Breast epithelium (tissue), 4 donors: ENCODE measurements around the gene SLAMF8. TPM values are rescaled to one million over a fixed set of nuclear protein-coding genes. Genes with fewer than 3 reads are reported as not detected.

ENCODE experiments used
- DNase-seq, 2 donors: peaks; one replicate each; pipeline ENCODE4 v3.0.0-alpha.2; 2019; ENCODE audit warnings: low spot score in 2 of 2
- H3K27ac ChIP-seq, 2 donors: fragments of 200-600 bp; sonication (generic) in 1 of 2; one replicate each; pipeline ENCODE4 v1.5.1; 2016 to 2019; ENCODE audit warnings: mild to moderate bottlenecking in 1 of 2
- H3K27me3 ChIP-seq, 2 donors: fragments of 200-600 bp; sonication (generic) in 1 of 2; one replicate each; pipeline versions ENCODE4 v1.5.1 to v1.6.0; 2017 to 2019; ENCODE audit warnings: control low read depth in 1 of 2, mild to moderate bottlenecking in 1 of 2
- H3K36me3 ChIP-seq: fragments of 200-600 bp; one replicate; pipeline ENCODE4 v1.5.1; 2019
- H3K4me1 ChIP-seq, 2 donors: fragments of 200-600 bp; sonication (generic); one replicate each; pipeline ENCODE4 v1.5.1; 2016 to 2019; ENCODE audit warnings: control low read depth in 1 of 2
- H3K4me3 ChIP-seq, 3 donors: fragments of 200-600 bp; sonication (generic); 1 replicate in 2 of 3; 2 replicates in 1 of 3; pipeline ENCODE4 v1.5.1; 2016 to 2019; ENCODE audit warnings: mild to moderate bottlenecking in 3 of 3, moderate library complexity in 2 of 3
- H3K9me3 ChIP-seq, 2 donors: fragments of 200-600 bp; sonication (generic) in 1 of 2; one replicate each; pipeline ENCODE4 v1.5.1; 2016 to 2019; ENCODE audit warnings: control low read depth in 1 of 2
- POLR2A ChIP-seq: fragments of 450-650 bp; IDR thresholded peaks from one replicate; pipeline ENCODE4 v1.6.1; 2016; ENCODE audit warnings: antibody characterized with exemption, mild to moderate bottlenecking, moderate library complexity
- POLR2AphosphoS5 ChIP-seq, 3 donors: sonication (generic); formaldehyde crosslinking; IDR thresholded peaks; one replicate each; pipeline ENCODE4 v1.6.1; 2017; ENCODE audit warnings: antibody characterized with exemption in 3 of 3
- intact Hi-C: fragments of 100-400 bp; cut with DNase I; formaldehyde crosslinking; loops from one replicate; pipeline ENCODE4 v1.15.1; 2023; ENCODE audit warnings: low total_unique reads
- total RNA-seq, 3 donors: library from RNA; depleted of rRNA; stranded (reverse); fragments of >200 nt; gene quantifications; one replicate each; pipeline ENCODE4 v1.1.0, GENCODE V29; 2016
- TF ChIP-seq, protein P1 (sequence below), 3 donors: fragments of 450-650 bp; IDR thresholded peaks; one replicate each; pipeline ENCODE4 v1.5.1; 2016 to 2017; ENCODE audit warnings: antibody characterized with exemption in 3 of 3, mild to moderate bottlenecking in 3 of 3, moderate library complexity in 3 of 3

The SLAMF8 gene
- total RNA-seq, 3 donors from 2014 or later: 2.3 to 15.4 (median 12.3) TPM

DNA sequence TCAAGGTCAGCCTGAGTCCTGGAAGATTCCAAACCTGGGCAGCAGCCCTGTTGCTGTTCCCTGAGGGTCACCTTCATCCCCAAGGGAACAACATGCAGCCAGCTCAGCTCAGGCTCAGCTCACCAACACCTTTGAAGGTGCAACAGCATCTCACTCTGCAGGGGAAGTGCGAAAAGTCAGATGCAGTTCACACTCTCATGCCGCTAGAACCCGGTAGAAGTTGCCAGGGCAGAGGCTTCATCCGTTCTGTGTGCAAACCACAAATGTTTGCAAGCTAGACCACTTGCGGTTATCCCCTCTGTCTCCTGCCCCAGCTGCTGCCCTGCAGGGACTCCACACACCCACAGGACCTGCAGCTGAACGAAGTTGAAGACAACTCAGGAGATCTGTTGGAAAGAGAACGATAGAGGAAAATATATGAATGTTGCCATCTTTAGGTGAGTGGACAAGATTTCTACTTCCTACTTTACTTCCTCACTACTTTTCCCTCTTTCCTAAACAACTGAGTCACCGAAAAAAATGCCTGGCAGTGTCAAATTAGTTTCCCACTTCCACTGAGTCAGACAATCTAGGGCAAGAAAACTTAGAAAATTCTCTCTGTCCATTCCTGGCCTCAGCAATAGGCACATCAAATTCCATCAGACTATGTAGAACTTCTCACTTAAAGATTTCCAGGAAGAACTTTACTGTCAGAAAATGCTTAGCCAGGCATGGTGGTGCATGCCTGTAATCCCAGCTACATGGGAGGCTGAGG, 26.3 kb upstream of the SLAMF8 start:
- DNase-seq: no peak
- Histone ChIP-seq H3K9me3 (no peaks in the 10 kb centered on the region), H3K27ac (no peak overlapping the region), H3K4me1 (no peaks in the 10 kb centered on the region), H3K4me3 (no peak overlapping the region), H3K36me3 (no peaks in the 10 kb centered on the region), H3K27me3 (no peaks in the 10 kb centered on the region)
- TF ChIP-seq POLR2A (no peak), POLR2AphosphoS5 (IDR thresholded peaks at IDR 0.05) (no peak)
- TF ChIP-seq, protein P1, sequence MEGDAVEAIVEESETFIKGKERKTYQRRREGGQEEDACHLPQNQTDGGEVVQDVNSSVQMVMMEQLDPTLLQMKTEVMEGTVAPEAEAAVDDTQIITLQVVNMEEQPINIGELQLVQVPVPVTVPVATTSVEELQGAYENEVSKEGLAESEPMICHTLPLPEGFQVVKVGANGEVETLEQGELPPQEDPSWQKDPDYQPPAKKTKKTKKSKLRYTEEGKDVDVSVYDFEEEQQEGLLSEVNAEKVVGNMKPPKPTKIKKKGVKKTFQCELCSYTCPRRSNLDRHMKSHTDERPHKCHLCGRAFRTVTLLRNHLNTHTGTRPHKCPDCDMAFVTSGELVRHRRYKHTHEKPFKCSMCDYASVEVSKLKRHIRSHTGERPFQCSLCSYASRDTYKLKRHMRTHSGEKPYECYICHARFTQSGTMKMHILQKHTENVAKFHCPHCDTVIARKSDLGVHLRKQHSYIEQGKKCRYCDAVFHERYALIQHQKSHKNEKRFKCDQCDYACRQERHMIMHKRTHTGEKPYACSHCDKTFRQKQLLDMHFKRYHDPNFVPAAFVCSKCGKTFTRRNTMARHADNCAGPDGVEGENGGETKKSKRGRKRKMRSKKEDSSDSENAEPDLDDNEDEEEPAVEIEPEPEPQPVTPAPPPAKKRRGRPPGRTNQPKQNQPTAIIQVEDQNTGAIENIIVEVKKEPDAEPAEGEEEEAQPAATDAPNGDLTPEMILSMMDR (IDR thresholded peaks at IDR 0.05): no peak
- intact Hi-C loops: no loop called here

- no peak for DNase-seq
Observed at GRCh38 chr1:159802111-159802510, 24.6 kb upstream of the SLAMF8 start, which contains the start of gene FCRL6. FCRL6 (plus strand) TSS chr1:159802360; CDS start chr1:159802425, 65 bp downstream.

GRCh38 chr1:159803956-159804689, 22.6 kb upstream of the SLAMF8 start:
- no peaks in the 10 kb centered on the region for H3K36me3 ChIP-seq
- no peak for DNase-seq
- no peaks in the 10 kb centered on the region for H3K27me3 ChIP-seq
- H3K9me3 ChIP-seq: no peaks in the 10 kb centered on the region
- no peak overlapping the region for H3K4me3 ChIP-seq
- no peak overlapping the region for H3K27ac ChIP-seq
- intact Hi-C loops: no loop called here
- no peak for TF ChIP-seq POLR2A
- no peak for TF ChIP-seq POLR2AphosphoS5 (IDR thresholded peaks at IDR 0.05)
- TF ChIP-seq, protein P1 (IDR thresholded peaks at IDR 0.05): no peak
- no peaks in the 10 kb centered on the region for H3K4me1 ChIP-seq

More at GRCh38 chr1:159802111-159802510, 24.6 kb upstream of the SLAMF8 start, which contains the start of gene FCRL6:
- H3K4me3 ChIP-seq: no peak within 1 kb of the TSS
- H3K9me3 ChIP-seq: no peaks in the 10 kb centered on the region
- TF ChIP-seq, protein P1 (IDR thresholded peaks at IDR 0.05): no peak
- no peak for TF ChIP-seq POLR2A
- TF ChIP-seq POLR2AphosphoS5 (IDR thresholded peaks at IDR 0.05): no peak
- no peaks in the 10 kb centered on the region for H3K27me3 ChIP-seq
- no peak within 1 kb of the TSS for H3K27ac ChIP-seq
- no peaks in the 10 kb centered on the region for H3K4me1 ChIP-seq
- intact Hi-C loops: no loop called here
- H3K36me3 ChIP-seq: no peaks in the 10 kb centered on the region

DNA sequence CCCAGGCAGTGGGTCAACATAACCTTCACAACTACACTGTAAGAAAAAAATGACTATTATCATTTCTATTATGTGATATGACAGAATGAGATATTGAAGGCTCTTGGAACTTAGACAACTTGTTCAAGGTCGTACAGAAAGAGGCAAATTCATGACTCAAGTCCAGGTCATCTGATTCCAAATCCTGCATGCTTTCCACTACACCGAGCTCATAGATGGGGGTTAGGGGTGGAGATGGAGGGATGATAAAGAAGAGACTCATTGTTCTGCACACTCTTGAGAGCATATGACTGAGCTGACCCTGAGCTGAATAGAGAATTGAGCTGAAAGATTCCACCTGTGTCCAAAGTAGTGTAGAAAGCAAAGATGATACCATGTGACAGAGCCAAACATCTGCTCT, 21.7 kb upstream of the SLAMF8 start:
- intact Hi-C loops: no loop called here
- H3K9me3 ChIP-seq: no peaks in the 10 kb centered on the region

More for the DNA sequence above, 21.7 kb upstream of the SLAMF8 start:
- H3K4me3 ChIP-seq: no peak overlapping the region
- H3K27me3 ChIP-seq: no peaks in the 10 kb centered on the region
- TF ChIP-seq, protein P1 (IDR thresholded peaks at IDR 0.05): no peak
- TF ChIP-seq POLR2A (no peak), POLR2AphosphoS5 (IDR thresholded peaks at IDR 0.05) (no peak)
- DNase-seq: no peak
- no peak overlapping the region for H3K27ac ChIP-seq
- H3K36me3 ChIP-seq: no peaks in the 10 kb centered on the region
- H3K4me1 ChIP-seq: no peaks in the 10 kb centered on the region
